ENCODE data around the gene CTNS.

Gene CTNS

GRCh38 chr17:3594051-3594800, 42.3 kb upstream of the CTNS start:
- in situ Hi-C loops (cut with MboI; ENCODE audit: low pct_unique_long_range_greater_than_20kb, low sequenced_read_pairs, unreplicated experiment): loop anchor here (25.0 kb wide), 1 partner anchor 107 kb away; the partner anchor contains the start of gene ASPA
- no peak for TF ChIP-seq CTCF (IDR thresholded peaks at IDR 0.05; ENCODE audit: extremely low read depth, insufficient read depth, missing control alignments)
- no peak for DNase-seq (ENCODE audit: low spot score)

GRCh38 chr17:3594976-3595375, 41.6 kb upstream of the CTNS start:
- no peak for TF ChIP-seq CTCF (IDR thresholded peaks at IDR 0.05; ENCODE audit: extremely low read depth, insufficient read depth, missing control alignments)
- in situ Hi-C loops (cut with MboI; ENCODE audit: low pct_unique_long_range_greater_than_20kb, low sequenced_read_pairs, unreplicated experiment): loop anchor here (25.0 kb wide), 1 partner anchor 108 kb away; the partner anchor contains the start of gene ASPA
- DNase-seq (ENCODE audit: low spot score): no peak

GRCh38 chr17:3596804-3597464, 39.6 kb upstream of the CTNS start:
- no peak for DNase-seq (ENCODE audit: low spot score)
- TF ChIP-seq CTCF (IDR thresholded peaks at IDR 0.05; ENCODE audit: extremely low read depth, insufficient read depth, missing control alignments): no peak
- in situ Hi-C loops (cut with MboI; ENCODE audit: low pct_unique_long_range_greater_than_20kb, low sequenced_read_pairs, unreplicated experiment): loop anchor here (25.0 kb wide), 1 partner anchor 110 kb away; the partner anchor contains the start of gene ASPA

- no peak for TF ChIP-seq CTCF (IDR thresholded peaks at IDR 0.05; ENCODE audit: extremely low read depth, insufficient read depth, missing control alignments)
- in situ Hi-C loops (cut with MboI; ENCODE audit: low pct_unique_long_range_greater_than_20kb, low sequenced_read_pairs, unreplicated experiment): loop anchor here (25.0 kb wide), 1 partner anchor 111 kb away; the partner anchor contains the start of gene ASPA
Observed at GRCh38 chr17:3598078-3598477, 38.5 kb upstream of the CTNS start.

GRCh38 chr17:3600529-3601205, 35.9 kb upstream of the CTNS start:
- DNase-seq (ENCODE audit: low spot score): no peak
- TF ChIP-seq CTCF (IDR thresholded peaks at IDR 0.05; ENCODE audit: extremely low read depth, insufficient read depth, missing control alignments): no peak
- in situ Hi-C loops (cut with MboI; ENCODE audit: low pct_unique_long_range_greater_than_20kb, low sequenced_read_pairs, unreplicated experiment): no loop called here

More at GRCh38 chr17:3598078-3598477, 38.5 kb upstream of the CTNS start:
- no peak for DNase-seq (ENCODE audit: low spot score)

- peak; percentile 66 for DNase-seq (ENCODE audit: low spot score)
- in situ Hi-C loops (cut with MboI; ENCODE audit: low pct_unique_long_range_greater_than_20kb, low sequenced_read_pairs, unreplicated experiment): no loop called here
- peak; percentile 62 for TF ChIP-seq CTCF (IDR thresholded peaks at IDR 0.05; ENCODE audit: extremely low read depth, insufficient read depth, missing control alignments)
Observed at GRCh38 chr17:3602499-3602898, 34.1 kb upstream of the CTNS start.
